Measurements from ENCODE around the gene DUSP19. TPM values are rescaled to one million over a fixed set of nuclear protein-coding genes. Genes with fewer than 3 reads are reported as not detected.
"Not testable (repeated sequence)": the region's sequence is repeated elsewhere in the genome, so short reads cannot be mapped to it uniquely, and the experiment has no call there.

Gene DUSP19
- total RNA-seq (2014; rRNA removed; shearing (Covaris generic)) = 0.37 and 0.51 TPM in 2 replicates

- peak; percentile 100 for DNase-seq (ENCODE audit: low spot score)
Observed at GRCh38 chr2:183078464-183079138, at the start of gene DUSP19. Gene DUSP19, plus strand, starts transcription at chr2:183078747. Its CDS starts 187 bp downstream, at chr2:183078934.

DNA sequence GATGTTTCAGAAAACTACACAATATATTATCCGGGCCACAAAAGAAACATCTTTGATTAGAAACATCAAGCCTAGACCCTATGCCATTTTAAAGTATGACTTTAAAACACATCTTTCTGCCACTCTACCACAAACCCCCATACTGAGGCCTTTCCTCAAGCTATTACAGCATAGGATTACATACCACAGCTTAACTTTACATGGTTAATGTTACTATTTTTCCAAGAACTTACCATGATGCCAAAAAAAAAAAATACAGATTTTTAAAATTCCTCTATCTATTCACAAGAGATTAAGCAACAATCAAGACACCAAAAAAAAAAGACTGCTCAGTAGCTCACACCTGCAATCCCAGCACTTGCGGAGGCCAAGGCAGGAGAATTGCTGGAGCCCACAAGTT, 49.3 kb upstream of the DUSP19 start:
- no peak for DNase-seq (ENCODE audit: low spot score)

DNA sequence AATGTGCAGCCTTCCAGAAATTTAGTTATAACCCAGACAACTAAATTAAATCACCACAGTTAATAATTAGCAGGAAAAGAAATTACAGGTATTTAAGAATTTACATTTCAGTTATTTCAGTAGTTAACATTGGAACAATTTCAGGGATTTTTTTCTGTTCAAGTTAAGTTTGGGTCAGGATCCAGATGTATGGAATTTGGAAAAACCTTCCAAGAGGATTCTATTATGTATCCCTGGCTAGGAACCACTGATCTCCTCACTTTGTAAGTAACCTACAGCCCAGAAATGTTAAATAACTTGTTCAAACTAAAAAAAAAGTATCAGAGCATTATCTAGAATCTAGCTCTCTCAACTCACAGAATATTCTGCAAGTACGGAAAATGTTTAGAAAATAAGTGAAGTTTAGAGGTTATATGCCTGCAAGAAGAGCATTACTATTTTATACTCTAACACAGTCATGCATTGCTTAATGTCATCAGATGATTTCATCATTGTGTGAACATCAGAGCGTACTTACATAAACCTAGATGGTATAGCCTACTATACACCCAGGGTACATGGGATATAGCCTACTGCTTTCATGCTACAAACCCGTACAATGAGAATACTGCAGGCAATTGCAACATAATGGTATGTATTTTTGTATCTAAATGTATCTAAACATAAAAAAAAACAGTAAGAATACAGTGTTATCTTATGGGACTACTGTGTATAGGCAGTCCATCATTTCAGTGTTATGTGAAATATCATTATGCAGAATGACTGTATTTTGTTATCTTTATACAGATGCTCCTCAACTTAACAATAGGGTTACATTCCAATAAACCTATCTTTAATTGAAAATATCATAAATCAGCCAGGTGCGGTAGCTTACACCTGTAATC, 46.4 kb upstream of the DUSP19 start:
- DNase-seq (ENCODE audit: low spot score) = no peak

DNA sequence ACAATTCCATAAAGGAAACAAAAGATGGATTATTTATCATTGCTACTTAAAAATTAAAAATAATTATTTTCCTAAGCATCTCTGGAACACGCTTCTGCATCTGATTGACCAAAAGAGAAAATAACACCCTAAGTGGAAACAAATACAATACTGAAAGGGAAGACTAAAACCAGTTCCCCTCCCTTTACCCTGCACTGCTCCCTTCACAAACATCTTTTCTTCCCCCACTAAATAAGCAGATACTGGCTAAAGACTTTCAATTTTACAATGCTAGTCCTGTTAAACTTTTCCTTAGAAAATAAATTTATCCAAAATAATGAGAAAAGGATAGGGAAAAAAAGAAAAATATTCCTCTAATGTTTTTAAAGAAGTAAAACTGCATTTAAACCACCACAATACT, 44.6 kb upstream of the DUSP19 start:
- DNase-seq (ENCODE audit: low spot score) = no peak

DNA sequence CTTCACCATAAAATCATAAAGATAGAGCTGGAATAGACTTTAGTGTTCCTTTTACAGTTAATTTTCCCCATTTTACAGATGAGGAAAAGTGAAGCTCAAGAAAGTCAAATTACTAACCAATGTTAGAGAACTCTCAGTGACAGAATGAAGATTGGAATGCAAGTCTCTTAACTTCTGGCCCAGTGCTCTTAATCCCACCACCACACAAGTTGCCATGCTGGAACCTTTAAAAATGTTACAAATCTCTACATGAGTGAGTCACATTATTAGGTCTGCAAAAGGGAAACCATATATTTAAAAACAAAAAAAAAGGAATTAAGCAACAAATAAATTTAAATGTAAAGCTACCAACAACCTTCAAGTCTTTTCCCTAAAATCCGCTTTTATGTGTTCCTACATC, 43.7 kb upstream of the DUSP19 start:
- DNase-seq (ENCODE audit: low spot score) = no peak

DNA sequence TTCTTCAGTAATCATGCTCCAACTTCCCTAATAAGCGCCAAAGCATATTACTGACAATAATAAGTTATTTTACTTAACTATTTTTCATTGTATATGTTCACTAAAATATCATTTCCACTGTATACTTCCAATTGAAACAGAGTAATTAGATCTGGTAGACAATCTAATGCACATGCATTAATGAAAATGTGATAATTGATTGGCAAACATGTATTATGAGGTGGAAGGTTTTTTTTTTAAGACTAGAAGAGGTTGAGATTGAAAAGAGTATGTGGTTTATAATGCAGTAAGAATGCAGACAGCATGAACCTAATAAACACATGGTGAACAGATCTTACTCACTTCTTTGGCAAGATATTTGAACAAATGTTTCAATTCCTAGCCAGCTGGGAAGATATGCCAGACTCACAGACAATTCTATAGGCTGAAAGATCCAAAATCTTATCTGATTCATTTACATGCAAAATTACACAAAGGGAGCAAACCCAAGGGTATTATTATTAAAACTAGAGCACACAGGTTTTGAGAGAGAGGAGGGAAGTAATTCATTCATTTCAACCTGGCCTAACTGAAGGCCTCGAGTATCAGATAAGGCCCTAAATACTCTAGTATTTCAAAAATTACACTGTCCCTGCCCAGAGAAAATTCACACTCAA, 43.1 kb upstream of the DUSP19 start:
- DNase-seq (ENCODE audit: low spot score) = no peak

DNA sequence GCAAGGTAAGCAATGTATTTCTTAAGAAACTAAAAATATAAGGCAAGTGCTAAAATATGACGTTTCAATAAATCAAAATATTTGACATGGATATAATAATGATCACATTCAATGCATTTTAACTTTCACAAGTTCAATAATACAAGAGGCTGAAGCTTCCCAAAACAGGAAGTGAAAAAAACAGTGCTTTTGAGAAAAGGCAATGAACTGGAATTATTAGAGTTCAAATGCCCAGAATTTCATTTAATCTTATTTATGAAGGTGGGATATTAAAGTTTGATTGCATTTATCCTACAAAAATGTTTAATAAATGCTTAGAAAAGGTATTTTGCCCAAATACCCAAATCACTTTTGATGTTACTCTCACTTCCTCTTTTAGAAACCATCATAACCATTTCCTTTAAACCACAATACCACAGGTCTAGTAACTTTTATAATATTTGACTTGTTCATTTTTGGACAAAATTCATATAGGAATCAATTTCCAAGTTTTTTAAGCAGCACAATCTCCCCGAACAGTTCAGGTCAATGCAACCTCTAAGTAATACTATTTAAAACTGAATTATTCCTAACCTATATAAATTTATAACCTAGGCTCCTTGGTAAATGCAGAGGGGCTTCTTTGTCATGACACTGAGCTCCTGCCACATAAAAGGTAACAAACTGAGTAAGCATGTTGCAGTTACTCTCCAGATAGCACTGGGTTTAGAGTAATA, 42.4 kb upstream of the DUSP19 start:
- DNase-seq (ENCODE audit: low spot score) = no peak

- DNase-seq (ENCODE audit: low spot score) = peak; percentile 79
Observed at GRCh38 chr2:183037074-183037552, 41.4 kb upstream of the DUSP19 start.

GRCh38 chr2:183037553-183038340, 40.8 kb upstream of the DUSP19 start:
- DNase-seq (ENCODE audit: low spot score) = no peak

GRCh38 chr2:183038341-183039300, 39.9 kb upstream of the DUSP19 start, which contains the start of gene NCKAP1:
Gene NCKAP1, minus strand, starts transcription at chr2:183038457. Its CDS starts 358 bp downstream, at chr2:183038099.
- DNase-seq (ENCODE audit: low spot score) = peak; percentile 92

- DNase-seq (ENCODE audit: low spot score) = no peak
Observed at GRCh38 chr2:183040604-183041003, 37.9 kb upstream of the DUSP19 start.

DNA sequence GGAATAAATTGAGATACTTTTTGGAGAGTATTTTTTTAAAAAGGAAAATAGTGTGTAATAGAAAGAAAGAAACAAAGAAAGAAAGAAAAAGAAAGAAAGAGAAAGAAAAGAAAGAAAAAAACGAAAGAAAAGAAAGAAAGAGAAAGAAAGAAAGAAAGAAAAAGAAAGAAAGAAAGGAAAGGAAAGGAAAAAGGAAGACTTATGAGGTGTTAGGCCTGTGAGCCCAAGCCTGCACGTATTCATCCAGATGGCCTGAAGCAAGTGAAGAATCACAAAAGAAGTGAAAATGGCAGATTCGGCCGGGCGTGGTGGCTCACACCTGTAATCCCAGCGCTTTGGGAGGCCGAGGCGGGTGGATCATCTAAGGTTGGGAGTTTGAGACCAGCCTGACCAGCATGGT, 35.0 kb upstream of the DUSP19 start:
- not testable (repeated sequence) for DNase-seq (ENCODE audit: low spot score)

DNA sequence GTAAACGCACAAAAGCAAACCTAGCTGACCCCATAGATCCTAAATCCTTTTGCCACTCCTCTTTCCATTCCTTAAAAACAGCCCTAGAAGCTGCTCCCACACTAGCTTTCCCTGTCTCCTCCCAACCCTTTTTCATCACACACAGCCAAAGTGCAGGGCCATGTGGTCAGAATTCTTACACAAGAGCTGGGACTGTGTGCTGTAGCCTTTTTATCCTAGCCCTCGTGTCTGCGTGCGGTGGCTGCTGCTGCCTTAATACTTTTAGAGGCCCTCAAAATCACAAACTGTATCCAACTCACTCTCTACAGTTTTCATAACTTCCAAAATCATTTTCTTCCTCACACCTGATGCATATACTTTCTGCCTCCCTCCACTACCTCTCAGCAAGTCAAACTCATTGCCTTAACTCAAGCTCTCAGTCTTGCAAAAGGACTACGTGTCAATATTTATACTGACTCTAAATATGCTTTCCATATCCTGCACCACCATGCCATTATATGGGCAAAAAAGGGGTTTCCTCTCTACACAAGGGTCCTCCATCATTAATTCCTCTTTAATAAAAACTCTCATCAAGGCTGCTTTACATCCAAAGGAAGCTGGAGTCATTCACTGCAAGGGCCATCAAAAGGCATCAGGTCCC, 30.9 kb upstream of the DUSP19 start:
- DNase-seq (ENCODE audit: low spot score) = not testable (repeated sequence)

DNA sequence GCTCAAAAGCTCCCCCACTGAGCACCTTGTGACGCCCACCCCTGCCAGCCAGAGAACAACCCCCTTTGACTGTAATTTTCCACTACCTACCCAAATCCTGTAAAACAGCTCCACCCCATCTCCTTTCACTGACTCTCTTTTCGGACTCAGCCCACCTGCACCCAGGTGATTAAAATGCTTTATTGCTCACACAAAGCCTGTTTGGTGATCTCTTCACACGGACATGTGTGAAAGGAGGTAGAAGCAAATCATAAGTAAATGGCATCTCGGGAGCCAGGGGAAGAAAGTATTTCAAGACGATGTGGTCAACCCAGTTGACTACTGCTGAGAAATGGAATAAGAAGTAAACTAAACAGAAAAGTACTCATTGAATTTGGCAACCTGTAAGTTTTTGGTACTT, 29.1 kb upstream of the DUSP19 start:
- no peak for DNase-seq (ENCODE audit: low spot score)

- no peak for DNase-seq (ENCODE audit: low spot score)
Observed at GRCh38 chr2:183057333-183057985, 21.1 kb upstream of the DUSP19 start.

GRCh38 chr2:183059561-183059960, 19.0 kb upstream of the DUSP19 start:
- peak; percentile 9 for DNase-seq (ENCODE audit: low spot score)

DNA sequence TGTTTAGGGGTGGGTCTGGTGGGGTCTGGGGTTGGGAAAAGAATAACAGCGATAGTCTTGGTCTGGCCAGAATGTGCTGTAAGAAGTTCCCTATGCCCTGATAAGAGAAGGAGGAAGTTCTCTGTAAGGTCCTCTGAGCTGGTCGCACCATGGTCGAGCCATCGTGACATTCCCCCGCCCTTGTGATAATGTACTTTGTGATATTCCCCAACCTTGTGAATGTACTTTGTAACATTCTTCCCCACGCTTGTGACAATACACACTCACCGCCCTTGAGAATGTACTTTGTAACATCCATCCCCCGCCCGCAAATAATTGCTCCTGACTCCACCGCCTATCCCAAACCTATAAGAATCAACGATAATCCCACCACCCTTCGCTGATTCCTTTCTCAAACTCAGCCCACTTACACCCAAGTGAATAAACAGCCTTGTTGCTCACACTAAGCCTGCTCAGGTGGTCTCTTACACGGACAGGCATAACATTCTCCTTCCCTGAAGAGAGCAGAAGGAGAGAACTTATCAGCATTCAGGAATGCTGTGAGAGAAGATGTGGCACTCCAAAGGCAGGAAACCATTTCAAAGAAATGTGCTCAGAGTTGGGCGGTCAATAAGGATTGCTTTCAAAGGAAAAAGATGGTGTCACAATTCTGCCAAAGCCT, 17.8 kb upstream of the DUSP19 start:
- DNase-seq (ENCODE audit: low spot score) = no peak

DNA sequence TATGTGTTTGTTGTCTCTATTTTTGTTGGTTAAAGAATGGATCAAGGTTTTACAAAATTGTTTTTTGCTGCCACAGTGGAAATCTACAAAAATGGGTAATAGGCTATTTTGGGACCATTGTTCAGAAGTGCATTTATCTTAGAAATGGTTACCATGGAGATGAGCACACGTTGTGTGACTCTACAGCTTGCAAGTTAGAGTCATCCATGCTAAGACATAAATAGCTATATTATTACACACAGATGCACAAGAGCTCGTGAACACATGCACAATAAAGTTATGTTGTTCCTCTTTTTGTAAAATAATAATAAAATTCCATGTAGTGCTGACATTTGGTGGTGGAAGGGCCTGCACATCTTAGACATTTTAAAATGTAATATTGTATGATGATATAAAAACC, 15.5 kb upstream of the DUSP19 start:
- no peak for DNase-seq (ENCODE audit: low spot score)
